ENCODE measurements around the gene SNAPC4.
"Not testable (repeated sequence)": the region's sequence is repeated elsewhere in the genome, so short reads cannot be mapped to it uniquely, and the experiment has no call there.

Gene SNAPC4

DNA sequence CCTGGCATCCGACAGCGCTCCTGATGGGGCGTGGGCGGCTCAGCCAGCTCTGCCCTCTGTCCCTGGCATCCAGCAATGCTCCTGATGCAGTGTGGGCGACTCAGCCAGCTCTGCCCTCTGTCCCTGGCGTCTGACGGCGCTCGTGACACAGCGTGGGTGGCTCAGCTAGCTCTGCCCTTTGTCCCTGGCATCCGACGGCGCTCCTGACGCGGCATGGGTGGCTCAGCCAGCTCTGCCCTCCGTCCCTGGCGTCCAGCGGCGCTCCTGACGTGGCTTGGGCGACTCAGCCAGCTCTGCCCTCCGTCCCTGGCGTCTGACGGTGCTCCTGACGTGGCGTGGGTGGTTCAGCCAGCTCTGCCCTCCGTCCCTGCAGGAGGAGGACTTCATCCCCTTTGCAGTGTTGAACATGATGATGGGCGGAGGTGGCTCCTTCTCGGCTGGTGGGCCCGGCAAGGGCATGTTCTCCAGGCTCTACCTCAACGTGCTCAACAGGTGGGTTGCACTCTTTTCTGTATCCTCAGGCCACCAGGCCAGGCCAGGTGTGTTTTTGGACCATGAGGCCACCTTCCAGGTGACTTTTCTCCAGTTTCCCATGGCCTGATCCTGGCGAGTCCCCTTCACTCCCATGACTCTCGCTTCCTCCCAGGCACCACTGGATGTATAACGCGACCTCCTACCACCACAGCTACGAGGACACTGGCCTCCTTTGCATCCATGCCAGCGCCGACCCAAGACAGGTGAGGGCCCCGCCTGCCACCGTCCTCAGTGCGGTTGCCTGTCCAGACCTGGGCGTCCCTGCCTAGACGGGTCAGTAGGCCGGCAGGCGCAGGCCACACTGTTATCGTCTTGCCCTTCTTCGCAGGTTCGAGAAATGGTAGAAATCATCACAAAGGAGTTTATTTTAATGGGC lies 18.5 kb upstream of the SNAPC4 start:
- H3K4me2 ChIP-seq (ENCODE audit: low read length) = no peak overlapping the region
- H3K4me1 ChIP-seq (ENCODE audit: control insufficient read depth, insufficient read depth, low read length) = peaks cover 3% of the 10 kb centered on the region
- no peaks in the 10 kb centered on the region for H3K27me3 ChIP-seq (ENCODE audit: control insufficient read depth, insufficient read depth, low read length)
- H3K36me3 ChIP-seq (ENCODE audit: insufficient read depth, low read length) = peaks cover 83% of the 10 kb centered on the region
- H3K9ac ChIP-seq (ENCODE audit: low read depth, low read length) = no peak overlapping the region
- no peak overlapping the region for H3K4me3 ChIP-seq (ENCODE audit: low read length)
- no peaks in the 10 kb centered on the region for H3K9me3 ChIP-seq (replicated peaks; ENCODE audit: low read length)

DNA sequence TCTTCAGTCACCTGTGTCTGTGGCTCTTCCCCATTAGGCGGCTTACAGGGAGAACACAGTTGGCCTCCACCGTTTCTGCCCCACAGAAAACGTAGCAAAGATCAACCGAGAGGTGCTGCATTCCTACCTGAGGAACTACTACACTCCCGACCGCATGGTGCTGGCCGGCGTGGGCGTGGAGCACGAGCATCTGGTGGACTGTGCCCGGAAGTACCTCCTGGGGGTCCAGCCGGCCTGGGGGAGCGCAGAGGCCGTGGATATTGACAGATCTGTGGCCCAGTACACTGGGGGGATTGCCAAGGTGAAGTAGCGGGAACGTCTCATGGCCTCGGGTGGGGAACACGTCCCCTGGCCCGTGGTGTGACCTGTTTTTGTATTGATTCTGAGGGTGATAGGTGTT lies 16.9 kb upstream of the SNAPC4 start:
- H3K4me2 ChIP-seq (ENCODE audit: low read length) = no peak overlapping the region
- peaks cover 82% of the 10 kb centered on the region for H3K36me3 ChIP-seq (ENCODE audit: insufficient read depth, low read length)
- no peaks in the 10 kb centered on the region for H3K9me3 ChIP-seq (replicated peaks; ENCODE audit: low read length)
- peaks cover 7% of the 10 kb centered on the region for H3K4me1 ChIP-seq (ENCODE audit: control insufficient read depth, insufficient read depth, low read length)
- H3K27me3 ChIP-seq (ENCODE audit: control insufficient read depth, insufficient read depth, low read length) = no peaks in the 10 kb centered on the region
- H3K9ac ChIP-seq (ENCODE audit: low read depth, low read length) = no peak overlapping the region
- H3K4me3 ChIP-seq (ENCODE audit: low read length) = no peak overlapping the region

DNA sequence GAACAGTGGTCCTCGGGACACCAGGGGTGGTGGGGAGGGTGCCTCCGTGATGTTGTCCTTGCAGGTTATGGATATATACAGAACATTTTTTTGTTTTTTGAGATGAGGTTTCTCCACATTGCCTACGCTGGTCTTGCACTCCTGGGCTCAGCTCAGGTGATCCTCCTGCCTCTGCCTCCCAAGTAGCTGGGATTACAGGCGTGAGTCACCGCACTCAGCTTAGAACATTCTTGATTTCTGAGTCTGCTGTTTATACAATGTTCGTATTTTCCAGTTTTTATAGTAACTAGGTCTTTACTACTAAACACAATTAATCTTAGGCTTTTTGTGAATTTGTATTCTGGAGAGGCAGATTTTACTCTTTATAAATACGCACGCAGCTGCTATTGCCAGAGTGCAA lies 16.5 kb upstream of the SNAPC4 start:
- Histone ChIP-seq H3K27me3 (ENCODE audit: control insufficient read depth, insufficient read depth, low read length) (no peaks in the 10 kb centered on the region), H3K36me3 (ENCODE audit: insufficient read depth, low read length) (peaks cover 80% of the 10 kb centered on the region), H3K4me2 (ENCODE audit: low read length) (no peak overlapping the region), H3K9me3 (replicated peaks; ENCODE audit: low read length) (no peaks in the 10 kb centered on the region), H3K4me3 (ENCODE audit: low read length) (no peak overlapping the region), H3K9ac (ENCODE audit: low read depth, low read length) (no peak overlapping the region), H3K4me1 (ENCODE audit: control insufficient read depth, insufficient read depth, low read length) (peaks cover 11% of the 10 kb centered on the region)

DNA sequence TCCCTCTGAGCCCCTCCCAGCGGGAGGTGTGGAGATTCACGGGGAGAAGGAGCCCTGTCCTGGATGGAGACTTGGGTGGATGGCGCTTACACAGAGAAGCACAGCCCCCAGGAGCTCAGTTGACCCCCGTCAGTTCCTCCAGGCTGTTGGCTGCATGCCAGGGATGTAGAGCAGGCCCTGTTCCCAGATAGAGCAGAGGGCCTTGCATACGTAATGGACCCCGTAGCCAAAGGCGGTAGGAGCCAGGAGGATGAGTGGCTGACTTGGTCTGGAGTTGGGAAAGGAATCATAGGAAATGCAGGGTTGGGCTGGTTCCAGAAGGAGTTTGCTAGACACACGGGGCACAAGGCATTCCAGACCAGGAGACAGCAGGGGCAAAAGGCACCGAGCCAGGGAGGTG lies 13.0 kb upstream of the SNAPC4 start:
- no peak overlapping the region for H3K9ac ChIP-seq (ENCODE audit: low read depth, low read length)
- H3K36me3 ChIP-seq (ENCODE audit: insufficient read depth, low read length) = peaks cover 57% of the 10 kb centered on the region
- H3K4me3 ChIP-seq (ENCODE audit: low read length) = no peak overlapping the region
- H3K9me3 ChIP-seq (replicated peaks; ENCODE audit: low read length) = no peaks in the 10 kb centered on the region
- H3K27me3 ChIP-seq (ENCODE audit: control insufficient read depth, insufficient read depth, low read length) = no peaks in the 10 kb centered on the region
- H3K4me1 ChIP-seq (ENCODE audit: control insufficient read depth, insufficient read depth, low read length) = peaks cover 21% of the 10 kb centered on the region
- H3K4me2 ChIP-seq (ENCODE audit: low read length) = no peak overlapping the region

DNA sequence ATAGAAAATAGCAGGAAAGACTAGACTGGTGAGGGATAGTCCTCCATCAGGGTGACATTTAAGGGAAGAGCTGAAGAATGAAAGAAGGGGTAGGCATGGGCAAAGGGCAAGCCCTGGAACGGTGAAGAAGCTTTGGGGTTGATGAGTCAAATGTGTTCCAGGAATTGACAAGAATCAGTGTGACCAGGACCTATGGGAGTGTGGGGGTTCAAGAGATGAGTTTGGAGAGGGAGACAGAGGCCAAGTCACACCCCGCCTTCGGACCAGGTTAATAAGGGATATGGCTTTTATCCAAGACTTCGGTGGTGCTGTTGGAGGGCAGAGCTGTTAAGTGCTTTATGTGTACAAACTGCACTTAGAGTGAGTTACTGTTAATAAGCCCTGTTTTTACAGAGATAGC lies 11.4 kb upstream of the SNAPC4 start:
- H3K27me3 ChIP-seq (ENCODE audit: control insufficient read depth, insufficient read depth, low read length) = no peaks in the 10 kb centered on the region
- H3K36me3 ChIP-seq (ENCODE audit: insufficient read depth, low read length) = peaks cover 55% of the 10 kb centered on the region
- peak overlapping the region; percentile 88 for H3K4me2 ChIP-seq (ENCODE audit: low read length)
- peak overlapping the region; percentile 97 for H3K4me3 ChIP-seq (ENCODE audit: low read length)
- H3K4me1 ChIP-seq (ENCODE audit: control insufficient read depth, insufficient read depth, low read length) = peaks cover 18% of the 10 kb centered on the region
- H3K9ac ChIP-seq (ENCODE audit: low read depth, low read length) = peak overlapping the region; percentile 99
- H3K9me3 ChIP-seq (replicated peaks; ENCODE audit: low read length) = no peaks in the 10 kb centered on the region

DNA sequence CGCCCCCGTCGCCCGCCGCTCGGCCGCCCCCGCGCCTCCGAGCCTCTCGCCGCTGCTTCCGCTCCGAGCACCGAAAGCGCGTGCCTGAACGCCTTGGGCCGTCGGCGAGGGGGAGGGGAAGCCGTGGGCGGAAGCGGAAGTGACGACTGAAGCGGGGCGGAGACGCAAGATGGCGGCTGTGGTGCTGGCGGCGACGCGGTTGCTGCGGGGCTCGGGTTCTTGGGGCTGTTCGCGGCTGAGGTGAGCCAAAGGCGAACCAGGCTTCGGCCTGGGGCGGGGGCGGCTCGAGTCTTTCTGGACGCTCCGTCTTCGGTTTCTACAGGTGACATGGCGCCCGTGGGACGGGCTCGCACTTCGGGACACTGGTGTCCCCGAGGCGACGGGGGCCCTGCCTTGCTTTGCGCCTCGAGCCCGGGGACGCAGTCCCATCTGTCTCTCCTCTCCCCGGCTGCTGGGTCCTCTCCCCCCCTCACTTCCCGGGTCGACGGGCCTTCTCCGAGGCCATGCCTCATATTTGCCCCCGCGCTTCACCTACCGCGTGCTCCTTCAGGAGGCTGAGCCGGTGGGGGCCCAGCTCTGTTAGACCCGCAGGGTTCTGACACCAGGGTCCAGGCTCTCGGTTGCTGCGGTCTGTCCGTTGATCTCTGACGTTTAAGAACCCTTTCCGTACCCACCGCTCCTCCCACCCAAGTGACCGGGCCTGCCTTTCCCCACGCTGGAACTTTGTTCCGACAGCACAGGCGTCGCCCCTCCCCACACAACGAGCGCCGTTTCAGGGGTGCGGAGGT lies 10.7 kb upstream of the SNAPC4 start, which contains the start of the genes ENTR1 and PMPCA:
Gene ENTR1, minus strand, starts transcription at position 115 of the 788 bp plus-strand sequence. CDS start 217 bp downstream, outside the sequence.
Gene PMPCA, plus strand, starts transcription at position 159 of the 788 bp plus-strand sequence. Its CDS starts 11 bp downstream, at position 170.
- Histone ChIP-seq H3K4me1 (ENCODE audit: control insufficient read depth, insufficient read depth, low read length) (peaks cover 18% of the 10 kb centered on the region), H3K36me3 (ENCODE audit: insufficient read depth, low read length) (peaks cover 51% of the 10 kb centered on the region), H3K9ac (ENCODE audit: low read depth, low read length) (peak within 1 kb of the TSS; percentile 99), H3K9me3 (replicated peaks; ENCODE audit: low read length) (no peaks in the 10 kb centered on the region), H3K4me2 (ENCODE audit: low read length) (peak within 1 kb of the TSS; percentile 89), H3K4me3 (ENCODE audit: low read length) (peak within 1 kb of the TSS; percentile 97), H3K27me3 (ENCODE audit: control insufficient read depth, insufficient read depth, low read length) (no peaks in the 10 kb centered on the region)

DNA sequence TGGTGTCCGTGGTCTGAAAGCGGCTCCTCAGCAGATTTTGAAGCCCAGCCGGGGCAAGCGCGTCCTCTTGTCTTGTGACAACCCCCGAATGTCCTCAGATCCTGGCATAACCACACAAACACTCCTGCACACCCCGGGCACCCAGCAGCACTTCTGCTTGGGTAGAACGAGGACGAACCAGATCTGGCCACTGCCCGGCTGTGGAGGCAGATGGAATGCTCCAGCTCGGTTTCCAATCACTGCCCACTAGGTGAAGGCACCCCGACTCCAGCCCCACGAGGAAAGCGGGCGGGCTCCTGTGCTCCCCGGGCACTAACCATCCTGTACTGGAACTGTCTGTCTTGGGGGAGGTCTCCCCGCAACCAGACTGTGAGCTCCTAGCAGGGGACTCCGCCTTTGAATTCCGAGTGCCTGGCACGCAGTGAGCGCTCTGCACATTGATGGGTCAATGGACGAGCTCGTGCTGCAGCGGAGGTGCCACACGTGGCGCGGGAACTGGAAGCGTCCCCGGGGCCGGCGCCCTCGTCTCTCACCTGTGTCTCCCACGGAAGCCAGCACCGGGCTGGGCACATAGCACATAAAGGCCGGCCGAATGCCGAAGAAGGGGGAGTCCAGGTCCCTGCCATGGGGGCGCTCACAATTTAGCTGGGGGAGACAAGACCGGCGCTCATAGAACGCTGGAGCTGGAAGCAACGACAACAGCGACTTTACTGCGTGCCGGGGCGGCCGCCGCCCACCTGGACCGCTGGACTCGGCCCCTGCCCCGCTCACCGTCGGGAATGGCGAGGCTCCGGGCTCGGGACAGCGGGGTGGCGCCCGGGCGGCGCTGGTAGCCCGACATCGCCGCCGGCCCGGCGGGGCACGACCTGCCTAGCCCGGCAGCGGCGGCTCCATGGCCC lies 9.8 kb upstream of the SNAPC4 start:
- Histone ChIP-seq H3K36me3 (ENCODE audit: insufficient read depth, low read length) (peaks cover 54% of the 10 kb centered on the region), H3K9ac (ENCODE audit: low read depth, low read length) (peak overlapping the region; percentile 90), H3K27me3 (ENCODE audit: control insufficient read depth, insufficient read depth, low read length) (no peaks in the 10 kb centered on the region), H3K4me1 (ENCODE audit: control insufficient read depth, insufficient read depth, low read length) (peaks cover 18% of the 10 kb centered on the region), H3K4me2 (ENCODE audit: low read length) (peak overlapping the region; percentile 89), H3K9me3 (replicated peaks; ENCODE audit: low read length) (no peaks in the 10 kb centered on the region), H3K4me3 (ENCODE audit: low read length) (peak overlapping the region; percentile 97)

DNA sequence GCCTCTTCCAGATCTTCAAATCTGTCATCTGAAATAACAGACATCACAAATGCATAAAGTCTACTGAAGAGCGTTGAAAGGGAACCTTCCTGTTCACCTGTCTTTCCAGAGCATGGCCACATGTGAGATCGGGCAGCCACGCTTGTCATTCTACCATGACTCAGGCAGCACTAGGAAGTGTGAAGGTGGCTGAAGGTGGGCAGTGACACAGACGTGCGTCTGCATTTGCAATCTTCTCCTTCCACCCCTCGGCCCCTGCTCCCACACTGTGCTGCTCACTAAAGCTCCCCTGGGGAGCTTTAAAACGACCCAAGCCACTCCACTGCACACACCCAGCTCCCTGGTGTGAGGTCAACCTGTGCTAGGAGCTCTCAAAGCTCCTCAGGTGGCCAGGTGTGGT lies 7.9 kb upstream of the SNAPC4 start:
- Histone ChIP-seq H3K9me3 (replicated peaks; ENCODE audit: low read length) (no peaks in the 10 kb centered on the region), H3K36me3 (ENCODE audit: insufficient read depth, low read length) (peaks cover 44% of the 10 kb centered on the region), H3K4me2 (ENCODE audit: low read length) (no peak overlapping the region), H3K9ac (ENCODE audit: low read depth, low read length) (no peak overlapping the region), H3K4me1 (ENCODE audit: control insufficient read depth, insufficient read depth, low read length) (peaks cover 18% of the 10 kb centered on the region), H3K4me3 (ENCODE audit: low read length) (no peak overlapping the region), H3K27me3 (ENCODE audit: control insufficient read depth, insufficient read depth, low read length) (no peaks in the 10 kb centered on the region)

DNA sequence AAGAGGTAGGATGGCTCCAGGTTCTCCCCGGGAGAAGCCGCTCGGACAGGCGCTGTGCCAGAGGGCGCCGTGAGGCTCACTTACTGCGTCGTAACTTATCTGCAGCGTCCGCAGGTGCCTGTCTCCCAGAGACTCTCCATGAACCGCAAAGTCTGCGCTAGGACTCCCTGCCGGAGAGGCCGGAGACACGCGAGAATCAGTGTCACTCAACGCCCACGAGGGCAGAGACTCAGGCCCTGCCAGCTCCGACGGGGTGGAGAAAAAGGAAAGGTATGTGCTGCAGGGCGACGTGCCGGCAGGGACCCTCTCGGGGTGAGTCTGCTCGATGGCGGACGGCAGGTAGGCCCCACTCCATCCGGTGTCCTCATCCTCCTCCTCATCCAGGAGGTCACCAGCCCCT lies 7.1 kb upstream of the SNAPC4 start:
- H3K27me3 ChIP-seq (ENCODE audit: control insufficient read depth, insufficient read depth, low read length); H3K4me2 ChIP-seq (ENCODE audit: low read length); H3K4me3 ChIP-seq (ENCODE audit: low read length); H3K9ac ChIP-seq (ENCODE audit: low read depth, low read length); H3K9me3 ChIP-seq (replicated peaks; ENCODE audit: low read length): not testable (repeated sequence)
- H3K36me3 ChIP-seq (ENCODE audit: insufficient read depth, low read length) = peaks cover 41% of the 10 kb centered on the region
- peaks cover 15% of the 10 kb centered on the region for H3K4me1 ChIP-seq (ENCODE audit: control insufficient read depth, insufficient read depth, low read length)

DNA sequence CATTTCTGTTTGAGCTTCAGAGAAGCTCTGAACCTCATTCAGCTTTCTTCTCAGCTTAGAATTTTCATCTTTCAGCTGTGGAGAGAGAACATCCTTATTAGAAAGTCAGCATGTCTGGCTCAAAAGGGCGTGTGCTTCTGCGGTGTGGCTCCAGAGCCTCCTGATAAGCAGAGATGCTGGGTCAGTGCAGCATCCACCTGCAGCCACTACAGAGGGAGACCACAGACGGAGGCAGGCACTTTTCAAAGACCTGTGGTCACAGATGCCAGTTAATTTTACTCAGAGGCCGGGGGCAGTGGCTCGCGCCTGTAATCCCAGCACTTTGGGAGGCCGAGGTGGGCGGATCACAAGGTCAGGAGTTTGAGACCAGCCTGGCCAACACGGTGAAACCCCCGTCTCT lies 5.9 kb upstream of the SNAPC4 start:
- H3K9ac ChIP-seq (ENCODE audit: low read depth, low read length); H3K9me3 ChIP-seq (replicated peaks; ENCODE audit: low read length); H3K27me3 ChIP-seq (ENCODE audit: control insufficient read depth, insufficient read depth, low read length); H3K4me1 ChIP-seq (ENCODE audit: control insufficient read depth, insufficient read depth, low read length); H3K4me3 ChIP-seq (ENCODE audit: low read length); H3K4me2 ChIP-seq (ENCODE audit: low read length): not testable (repeated sequence)
- H3K36me3 ChIP-seq (ENCODE audit: insufficient read depth, low read length) = peaks cover 42% of the 10 kb centered on the region

DNA sequence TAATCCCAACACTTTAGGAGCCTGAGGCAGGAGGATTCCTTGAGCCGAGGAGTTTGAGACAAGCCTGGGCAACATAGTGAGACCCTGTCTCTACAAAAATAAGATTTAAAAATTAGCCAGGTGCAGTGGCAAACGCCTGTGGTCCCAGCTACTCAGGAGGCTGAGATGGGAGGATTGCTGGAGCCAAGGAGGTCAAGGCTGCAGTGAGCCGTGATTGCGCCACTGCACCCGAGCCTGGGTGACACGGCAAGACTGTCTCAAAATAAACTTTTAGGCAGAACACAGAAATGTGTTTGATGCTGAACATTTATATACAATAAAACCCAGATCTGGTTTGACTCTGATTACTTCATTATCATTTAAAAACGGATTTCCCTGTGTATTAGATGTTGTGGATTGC lies 5.5 kb upstream of the SNAPC4 start:
- Histone ChIP-seq H3K9me3 (replicated peaks; ENCODE audit: low read length) (no peaks in the 10 kb centered on the region), H3K9ac (ENCODE audit: low read depth, low read length) (no peak overlapping the region), H3K4me3 (ENCODE audit: low read length) (no peak overlapping the region), H3K4me2 (ENCODE audit: low read length) (no peak overlapping the region), H3K36me3 (ENCODE audit: insufficient read depth, low read length) (peaks cover 42% of the 10 kb centered on the region), H3K27me3 (ENCODE audit: control insufficient read depth, insufficient read depth, low read length) (no peaks in the 10 kb centered on the region), H3K4me1 (ENCODE audit: control insufficient read depth, insufficient read depth, low read length) (peaks cover 12% of the 10 kb centered on the region)
